ENCODE measurements around the gene ZNHIT3.

DNA sequence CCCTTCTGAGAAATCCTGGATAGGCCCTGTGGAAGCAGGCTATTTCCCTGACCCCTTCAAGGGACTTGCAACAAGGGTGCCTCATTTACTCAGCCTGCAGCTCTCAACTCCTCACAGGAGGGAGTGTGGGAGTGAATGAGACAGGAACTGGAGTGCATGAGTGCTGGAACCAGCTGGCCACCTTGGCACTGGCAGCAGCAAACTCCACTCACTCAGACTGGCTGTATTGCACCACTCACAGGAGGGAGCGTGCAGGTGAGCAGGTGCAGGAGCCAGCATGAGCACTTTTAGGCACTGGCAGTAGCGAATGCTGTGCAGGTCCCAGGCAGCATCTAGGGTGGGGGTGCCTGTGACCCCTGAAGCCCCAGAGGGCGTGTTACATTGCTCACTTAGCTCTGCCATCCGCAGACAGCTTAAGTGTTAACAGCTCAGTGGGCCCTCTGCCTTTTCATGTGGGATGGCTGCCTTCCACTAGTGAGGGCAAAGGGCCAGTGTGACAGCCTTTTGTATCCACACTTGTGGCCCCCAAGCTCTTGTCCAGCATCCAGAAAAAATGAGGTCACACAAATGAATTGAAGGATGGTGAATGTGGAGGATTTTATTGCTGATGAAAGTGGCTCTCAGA is 11.0 kb upstream of the ZNHIT3 start:
- no peak for TF ChIP-seq POLR2AphosphoS5 (IDR thresholded peaks at IDR 0.05)
- TF ChIP-seq, protein P1, sequence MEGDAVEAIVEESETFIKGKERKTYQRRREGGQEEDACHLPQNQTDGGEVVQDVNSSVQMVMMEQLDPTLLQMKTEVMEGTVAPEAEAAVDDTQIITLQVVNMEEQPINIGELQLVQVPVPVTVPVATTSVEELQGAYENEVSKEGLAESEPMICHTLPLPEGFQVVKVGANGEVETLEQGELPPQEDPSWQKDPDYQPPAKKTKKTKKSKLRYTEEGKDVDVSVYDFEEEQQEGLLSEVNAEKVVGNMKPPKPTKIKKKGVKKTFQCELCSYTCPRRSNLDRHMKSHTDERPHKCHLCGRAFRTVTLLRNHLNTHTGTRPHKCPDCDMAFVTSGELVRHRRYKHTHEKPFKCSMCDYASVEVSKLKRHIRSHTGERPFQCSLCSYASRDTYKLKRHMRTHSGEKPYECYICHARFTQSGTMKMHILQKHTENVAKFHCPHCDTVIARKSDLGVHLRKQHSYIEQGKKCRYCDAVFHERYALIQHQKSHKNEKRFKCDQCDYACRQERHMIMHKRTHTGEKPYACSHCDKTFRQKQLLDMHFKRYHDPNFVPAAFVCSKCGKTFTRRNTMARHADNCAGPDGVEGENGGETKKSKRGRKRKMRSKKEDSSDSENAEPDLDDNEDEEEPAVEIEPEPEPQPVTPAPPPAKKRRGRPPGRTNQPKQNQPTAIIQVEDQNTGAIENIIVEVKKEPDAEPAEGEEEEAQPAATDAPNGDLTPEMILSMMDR (IDR thresholded peaks at IDR 0.05) = no peak
- no peak for TF ChIP-seq POLR2A (IDR thresholded peaks at IDR 0.05)
- TF ChIP-seq EP300 (IDR thresholded peaks at IDR 0.05) = no peak
